Chondrocyte (in vitro differentiated cells): ENCODE data around the gene FCER1G. TPM values are rescaled to one million over a fixed set of nuclear protein-coding genes. Genes with fewer than 3 reads are reported as not detected.

Source experiments
- DNase-seq: peaks from one replicate; pipeline ENCODE4 v3.0.0; 2021; ENCODE audit warnings: mixed read lengths, low spot score
- H3K27ac Mint-ChIP-seq: one replicate; pipeline ENCODE4 v1.8.0; 2021; ENCODE audit warnings: mild to moderate bottlenecking, moderate library complexity, mixed read lengths; ENCODE audit not compliant: unreplicated experiment
- H3K27me3 Mint-ChIP-seq: 2 replicates; pipeline ENCODE4 v1.8.0; 2021; ENCODE audit warnings: low read depth, mixed read lengths
- H3K36me3 Mint-ChIP-seq: 2 replicates; pipeline ENCODE4 v1.8.0; 2021; ENCODE audit warnings: low read depth, mixed read lengths
- H3K4me1 Mint-ChIP-seq: 2 replicates; pipeline ENCODE4 v1.8.0; 2021; ENCODE audit warnings: low read depth, mild to moderate bottlenecking, mixed read lengths
- H3K4me3 Mint-ChIP-seq: one replicate; pipeline ENCODE4 v1.8.0; 2021; ENCODE audit warnings: mild to moderate bottlenecking, moderate library complexity, mixed read lengths; ENCODE audit not compliant: unreplicated experiment
- H3K9me3 Mint-ChIP-seq: 2 replicates; pipeline ENCODE4 v1.8.0; 2021; ENCODE audit warnings: low read depth, mixed read lengths
- CTCF ChIP-seq: fragments of 200-600 bp; sonication (generic); IDR thresholded peaks from 2 replicates; pipeline ENCODE4 v1.5.0; 2021; ENCODE audit warnings: antibody characterized with exemption, mild to moderate bottlenecking, moderate library complexity
- long read RNA-seq: library from polyadenylated mRNA; stranded (forward); transcript quantifications from one replicate; pipeline ENCODE4 v2.0.0, GENCODE V29; 2021
- total RNA-seq: library from RNA; stranded (reverse); gene quantifications from 3 replicates; pipeline ENCODE4 v1.2.1, GENCODE V29; 2021

The FCER1G gene
- total RNA-seq = not detected in 3 replicates
- long read RNA-seq = 0 reads

DNA sequence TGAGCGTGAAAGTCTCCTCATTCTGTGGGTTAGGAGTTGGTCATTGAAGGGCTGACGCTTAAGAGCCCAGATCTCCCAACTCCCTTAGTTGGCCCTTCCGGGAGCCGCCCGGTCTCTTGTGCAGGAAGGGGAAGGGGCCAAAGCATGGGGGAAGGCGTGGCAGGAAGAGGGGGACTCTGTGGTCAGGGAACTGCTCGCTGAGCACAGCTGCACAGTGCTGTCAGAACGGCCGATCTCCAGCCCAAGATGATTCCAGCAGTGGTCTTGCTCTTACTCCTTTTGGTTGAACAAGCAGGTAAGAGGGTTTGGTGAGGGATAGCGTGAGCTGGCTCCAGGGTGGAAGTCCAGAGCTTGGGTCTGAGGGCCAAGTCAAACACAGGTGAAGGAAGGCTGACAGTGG lies at the start of gene FCER1G:
TSS of gene FCER1G (plus strand) at position 220 of the 400 bp plus-strand sequence. CDS start at position 247, 27 bp downstream.
- H3K9me3 Mint-ChIP-seq = no peaks in the 10 kb centered on the region
- peaks cover 8% of the 10 kb centered on the region for H3K4me1 Mint-ChIP-seq
- H3K4me3 Mint-ChIP-seq = no peak within 1 kb of the TSS
- no peak for TF ChIP-seq CTCF
- no peaks in the 10 kb centered on the region for H3K27me3 Mint-ChIP-seq
- peaks cover 29% of the 10 kb centered on the region for H3K36me3 Mint-ChIP-seq
- no peak within 1 kb of the TSS for H3K27ac Mint-ChIP-seq
- DNase-seq = no peak

DNA sequence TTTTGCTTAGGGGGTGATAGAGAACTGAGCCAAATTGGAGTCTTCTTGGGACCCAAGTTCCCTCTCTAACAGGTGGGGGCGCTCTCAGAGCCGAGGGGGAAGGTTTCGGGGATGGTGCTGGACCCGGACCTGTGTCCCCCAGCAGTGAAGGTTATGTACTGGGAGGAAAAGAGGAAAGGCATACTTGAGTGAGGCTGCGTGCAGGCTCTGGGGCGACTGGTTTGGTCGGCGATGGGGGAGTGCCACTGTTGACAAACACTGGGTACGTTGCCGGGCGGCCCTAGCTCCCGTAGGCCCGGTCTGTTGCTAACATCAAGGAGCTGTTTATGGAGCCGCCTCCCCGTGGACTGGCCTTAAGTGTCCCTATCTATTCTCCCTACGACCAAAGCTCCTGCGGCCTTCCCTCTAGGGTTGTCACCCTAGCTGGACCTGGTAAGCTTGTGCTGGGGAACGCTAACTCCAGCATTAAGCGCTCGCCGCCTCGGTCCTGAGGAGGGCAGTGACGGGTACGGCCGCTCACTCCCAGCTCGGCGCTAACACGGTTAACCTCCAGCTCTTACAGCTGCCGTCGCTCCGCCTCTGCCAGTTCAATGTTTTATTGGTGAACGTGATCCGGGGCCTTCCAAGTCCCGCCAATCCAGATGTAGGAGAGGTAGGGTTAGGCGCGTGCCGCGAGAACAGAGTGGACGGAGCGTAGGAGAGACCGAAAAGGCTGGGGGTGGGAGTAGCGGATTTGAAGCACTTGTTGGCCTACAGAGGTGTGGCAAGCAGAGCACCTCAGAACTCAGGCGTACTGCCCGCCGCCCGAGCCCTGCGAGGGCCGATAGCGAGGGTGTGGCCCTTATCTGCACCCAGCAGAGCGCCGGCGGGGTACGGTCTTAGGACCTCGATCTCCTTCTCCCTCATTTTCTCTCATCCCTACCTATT lies 49.1 kb upstream of the FCER1G start, which contains the start of gene PPOX:
TSS of gene PPOX (plus strand) at position 685 of the 927 bp plus-strand sequence. CDS start 422 bp downstream, outside the sequence.
- Mint-ChIP-seq H3K36me3 (peaks cover 13% of the 10 kb centered on the region), H3K27ac (peak within 1 kb of the TSS; percentile 99)

DNA sequence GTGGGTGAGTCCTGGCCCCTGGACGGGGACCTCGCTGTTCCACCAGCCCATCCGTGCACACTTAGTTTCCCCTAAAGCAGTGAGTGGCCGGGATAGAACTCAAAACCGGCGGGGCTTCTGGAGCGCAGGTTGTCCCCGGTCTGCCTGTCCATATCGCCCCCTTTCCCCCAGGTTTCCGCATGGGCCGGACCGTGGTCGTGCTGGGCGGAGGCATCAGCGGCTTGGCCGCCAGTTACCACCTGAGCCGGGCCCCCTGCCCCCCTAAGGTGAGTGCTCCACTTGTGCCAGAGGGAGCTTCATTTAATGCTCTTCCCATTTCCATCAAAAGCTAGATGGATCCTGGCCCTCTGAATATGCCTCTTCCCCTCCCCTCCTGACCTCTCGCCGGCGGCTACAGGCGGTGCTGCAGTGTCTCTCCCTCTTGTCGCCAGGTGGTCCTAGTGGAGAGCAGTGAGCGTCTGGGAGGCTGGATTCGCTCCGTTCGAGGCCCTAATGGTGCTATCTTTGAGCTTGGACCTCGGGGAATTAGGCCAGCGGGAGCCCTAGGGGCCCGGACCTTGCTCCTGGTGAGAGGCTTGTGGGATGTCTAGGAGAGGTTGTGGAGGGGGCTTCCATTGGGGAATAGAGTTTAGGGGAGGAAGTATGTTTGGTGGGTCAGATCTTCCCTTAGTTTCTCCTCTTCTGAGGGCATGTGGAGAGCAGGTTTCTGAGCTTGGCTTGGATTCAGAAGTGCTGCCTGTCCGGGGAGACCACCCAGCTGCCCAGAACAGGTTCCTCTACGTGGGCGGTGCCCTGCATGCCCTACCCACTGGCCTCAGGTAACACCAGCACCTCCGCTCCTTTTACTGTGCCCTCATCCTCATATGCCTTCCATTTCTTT lies 48.2 kb upstream of the FCER1G start:
- Mint-ChIP-seq H3K27ac (peak overlapping the region; percentile 99), H3K9me3 (no peaks in the 10 kb centered on the region), H3K4me3 (peak overlapping the region; percentile 89), H3K36me3 (peaks cover 15% of the 10 kb centered on the region), H3K4me1 (peaks cover 32% of the 10 kb centered on the region), H3K27me3 (no peaks in the 10 kb centered on the region)
- no peak for TF ChIP-seq CTCF
- DNase-seq = peak; percentile 78

More for the DNA sequence above, 49.1 kb upstream of the FCER1G start, which contains the start of gene PPOX:
- Mint-ChIP-seq H3K9me3 (no peaks in the 10 kb centered on the region), H3K4me1 (peaks cover 41% of the 10 kb centered on the region), H3K4me3 (peak within 1 kb of the TSS; percentile 89), H3K27me3 (no peaks in the 10 kb centered on the region)
- peak; percentile 82 for TF ChIP-seq CTCF
- DNase-seq = peak; percentile 98

GRCh38 chr1:161168906-161169305 lies 46.2 kb upstream of the FCER1G start:
- Mint-ChIP-seq H3K27me3 (no peaks in the 10 kb centered on the region), H3K27ac (no peak overlapping the region), H3K4me3 (no peak overlapping the region), H3K4me1 (peaks cover 48% of the 10 kb centered on the region), H3K9me3 (no peaks in the 10 kb centered on the region), H3K36me3 (peaks cover 16% of the 10 kb centered on the region)
- no peak for TF ChIP-seq CTCF
- peak; percentile 59 for DNase-seq

DNA sequence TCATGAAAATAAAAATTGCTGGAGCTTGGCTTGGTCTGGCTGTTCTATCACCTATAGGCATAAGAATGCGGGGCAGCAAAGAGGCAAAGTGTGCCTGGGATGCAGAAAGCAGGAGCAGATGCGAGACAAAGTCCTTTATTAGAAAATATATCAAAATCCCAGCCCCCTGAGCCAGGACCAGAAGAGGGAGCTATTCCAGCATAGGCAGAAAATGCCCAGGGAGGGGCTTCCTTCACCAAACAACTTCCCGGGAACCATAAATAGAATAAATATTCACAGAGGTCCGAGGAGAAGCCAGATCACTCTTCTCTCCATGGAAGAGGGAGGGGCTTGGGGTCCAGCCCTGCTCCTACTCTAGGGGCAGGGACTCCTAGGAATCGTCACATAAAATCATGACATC lies 43.9 kb upstream of the FCER1G start:
- Mint-ChIP-seq H3K27me3 (no peaks in the 10 kb centered on the region), H3K27ac (peak overlapping the region; percentile 27), H3K4me1 (peaks cover 45% of the 10 kb centered on the region), H3K36me3 (peaks cover 22% of the 10 kb centered on the region), H3K9me3 (no peaks in the 10 kb centered on the region), H3K4me3 (no peak overlapping the region)
- peak; percentile 50 for TF ChIP-seq CTCF
- no peak for DNase-seq
